ENCODE data around the gene AVEN.

DNA sequence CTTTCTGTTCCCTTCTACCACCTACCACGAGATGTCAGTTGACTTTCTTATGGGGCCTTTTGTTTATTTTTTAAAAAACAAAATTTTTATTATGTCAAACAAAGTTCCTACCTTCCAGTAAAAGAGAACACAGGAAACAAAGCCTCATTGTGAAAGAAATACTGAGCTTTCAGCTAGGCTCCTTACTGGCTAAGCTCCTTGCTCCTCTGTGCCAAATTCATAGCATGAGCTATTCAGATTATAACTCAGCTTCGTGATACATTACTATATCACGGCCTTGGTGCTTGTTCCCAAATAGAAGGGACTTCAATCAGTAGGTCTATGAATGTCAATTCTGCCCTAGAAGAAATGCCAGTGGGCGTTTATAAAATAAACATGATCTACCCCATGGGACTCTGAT lies 216.5 kb downstream of the AVEN start:
- TF ChIP-seq, protein P1, sequence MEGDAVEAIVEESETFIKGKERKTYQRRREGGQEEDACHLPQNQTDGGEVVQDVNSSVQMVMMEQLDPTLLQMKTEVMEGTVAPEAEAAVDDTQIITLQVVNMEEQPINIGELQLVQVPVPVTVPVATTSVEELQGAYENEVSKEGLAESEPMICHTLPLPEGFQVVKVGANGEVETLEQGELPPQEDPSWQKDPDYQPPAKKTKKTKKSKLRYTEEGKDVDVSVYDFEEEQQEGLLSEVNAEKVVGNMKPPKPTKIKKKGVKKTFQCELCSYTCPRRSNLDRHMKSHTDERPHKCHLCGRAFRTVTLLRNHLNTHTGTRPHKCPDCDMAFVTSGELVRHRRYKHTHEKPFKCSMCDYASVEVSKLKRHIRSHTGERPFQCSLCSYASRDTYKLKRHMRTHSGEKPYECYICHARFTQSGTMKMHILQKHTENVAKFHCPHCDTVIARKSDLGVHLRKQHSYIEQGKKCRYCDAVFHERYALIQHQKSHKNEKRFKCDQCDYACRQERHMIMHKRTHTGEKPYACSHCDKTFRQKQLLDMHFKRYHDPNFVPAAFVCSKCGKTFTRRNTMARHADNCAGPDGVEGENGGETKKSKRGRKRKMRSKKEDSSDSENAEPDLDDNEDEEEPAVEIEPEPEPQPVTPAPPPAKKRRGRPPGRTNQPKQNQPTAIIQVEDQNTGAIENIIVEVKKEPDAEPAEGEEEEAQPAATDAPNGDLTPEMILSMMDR (conservative IDR thresholded peaks at IDR 0.05; ENCODE audit: low read length) = no peak
- TF ChIP-seq EZH2phosphoT487 (IDR thresholded peaks at IDR 0.05; ENCODE audit: borderline replicate concordance, low read depth, low read length) = no peak
